Stromal cell of bone marrow (primary cell): Measurements from ENCODE around the gene PDCD1.
A peak's percentile ranks its signal among the peaks of the same experiment; 100 is the strongest.
"Not testable (repeated sequence)": the region's sequence is repeated elsewhere in the genome, so short reads cannot be mapped to it uniquely, and the experiment has no call there.

Experiments
- DNase-seq: peaks from one replicate; pipeline ENCODE4 v3.0.0-alpha.2; 2012; ENCODE audit warnings: low read depth

The PDCD1 gene

DNA sequence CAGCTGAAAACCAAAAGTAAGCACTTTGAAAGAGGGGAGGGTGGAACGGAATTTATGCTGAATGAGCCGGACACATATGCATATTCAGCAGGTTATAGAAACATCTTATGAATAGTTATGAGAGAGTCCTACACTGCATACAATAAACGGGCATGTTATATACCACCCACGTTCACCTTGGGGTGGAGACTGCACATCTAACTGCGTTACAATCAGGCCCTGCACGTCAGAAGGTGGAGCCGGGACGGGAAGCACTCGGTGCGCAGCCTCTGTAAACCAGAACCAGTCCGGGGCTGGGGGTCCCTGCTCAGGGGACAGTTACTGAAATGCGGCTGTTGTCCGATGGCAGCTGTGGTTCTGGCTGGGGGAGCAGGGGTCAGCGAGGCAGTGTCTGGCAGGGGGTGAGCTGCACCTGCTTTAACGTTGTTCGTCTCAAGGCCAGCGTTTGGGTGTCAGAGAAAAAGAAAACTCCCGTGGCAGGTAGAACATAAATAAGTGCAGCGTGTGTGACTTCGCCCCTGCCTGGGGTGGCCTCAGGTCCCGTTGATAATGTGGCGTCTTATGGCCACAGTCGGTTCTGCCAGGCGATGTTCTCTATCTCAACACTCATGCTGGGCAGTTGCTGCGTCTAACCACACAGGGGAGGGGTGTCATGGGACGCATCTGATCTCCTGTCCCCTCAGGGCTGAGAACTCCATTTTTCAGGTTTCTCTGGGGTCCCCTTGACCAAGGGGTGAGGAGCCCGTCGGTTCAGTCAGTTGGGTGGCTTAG is 24.8 kb downstream of the PDCD1 start:
- DNase-seq = not testable (repeated sequence)

DNA sequence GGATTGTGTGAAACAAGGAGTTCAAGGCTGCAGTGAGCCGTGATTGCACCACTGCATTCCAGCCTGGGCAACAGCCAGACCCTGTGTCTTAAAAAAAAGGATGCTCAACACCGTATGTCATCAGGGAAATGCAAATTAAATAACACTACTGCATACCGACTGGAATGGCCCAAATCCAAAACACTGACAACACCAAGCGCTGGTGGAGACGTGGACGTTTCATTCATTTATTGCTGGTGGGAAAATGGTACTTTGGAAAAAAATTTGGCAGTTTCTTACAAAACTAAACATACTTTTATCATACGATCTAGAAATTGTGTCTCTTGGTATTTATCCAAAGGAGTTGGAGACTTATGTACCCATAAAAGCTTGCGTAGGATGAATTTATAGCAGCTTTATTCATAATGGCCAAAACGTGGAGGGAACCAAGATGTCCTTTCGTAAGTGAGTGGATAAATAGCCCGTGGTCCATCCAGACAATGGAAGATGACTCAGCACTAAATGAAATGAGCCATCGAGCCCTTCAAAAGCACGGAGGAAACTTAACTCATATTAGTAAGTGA is 25.5 kb downstream of the PDCD1 start:
- DNase-seq = peak; percentile 35

DNA sequence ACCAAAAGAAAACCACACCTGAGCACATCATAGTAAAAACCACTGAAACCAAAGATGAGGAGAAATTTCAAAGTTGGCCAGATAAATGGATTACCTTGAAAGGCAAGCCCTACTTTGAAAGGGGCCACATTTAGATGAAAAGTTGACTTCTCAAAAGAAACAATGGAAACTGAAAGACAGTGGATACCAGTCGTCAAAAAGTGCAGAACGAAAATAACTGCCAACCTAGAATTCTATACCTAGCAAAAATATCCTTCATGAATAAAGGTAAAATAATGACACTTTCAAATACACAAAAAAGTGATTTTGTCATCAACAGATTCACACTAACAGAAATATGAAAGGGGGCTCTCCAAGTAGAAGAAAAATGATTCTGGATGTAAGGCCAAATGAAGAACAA is 31.3 kb downstream of the PDCD1 start:
- DNase-seq = no peak

DNA sequence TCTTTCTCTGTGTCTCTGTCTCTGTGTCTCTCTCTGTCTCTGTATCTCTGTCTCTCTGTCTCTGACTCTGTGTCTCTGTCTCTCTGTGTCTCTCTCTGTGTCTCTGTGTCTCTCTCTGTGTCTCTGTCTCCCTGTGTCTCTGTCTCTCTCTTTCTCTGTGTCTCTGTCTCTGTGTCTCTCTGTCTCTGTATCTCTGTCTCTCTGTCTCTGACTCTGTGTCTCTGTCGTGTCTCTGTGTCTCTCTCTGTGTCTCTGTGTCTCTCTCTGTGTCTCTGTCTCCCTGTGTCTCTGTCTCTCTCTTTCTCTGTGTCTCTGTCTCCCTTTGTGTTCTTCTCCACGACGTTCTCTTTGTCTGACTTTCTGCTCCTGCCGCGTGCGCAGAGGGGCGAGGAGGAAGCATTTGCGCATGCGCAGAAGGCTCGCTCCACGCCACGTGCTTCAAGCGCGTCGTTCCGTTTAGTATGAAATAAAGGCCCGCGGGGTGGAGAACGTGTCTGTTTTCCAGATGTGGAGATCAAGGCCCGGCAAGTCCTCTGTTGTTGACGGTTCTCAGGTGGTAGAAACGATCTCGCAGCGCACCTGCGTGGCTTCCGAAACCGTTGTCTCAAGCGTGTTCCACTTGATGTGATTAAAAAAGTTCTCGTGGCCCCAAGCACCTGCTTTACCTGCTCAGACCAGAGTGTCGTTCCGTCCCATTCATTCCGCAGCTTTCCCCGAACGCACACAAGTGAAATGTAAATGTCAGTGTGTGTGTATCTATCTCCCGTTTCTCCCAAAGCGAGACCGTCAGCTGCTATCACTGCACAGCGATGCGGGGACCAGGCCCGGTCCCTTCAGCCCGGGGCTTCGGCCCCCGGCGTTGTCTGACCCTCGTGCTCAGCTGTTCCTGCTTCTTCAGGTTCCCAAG is 34.9 kb downstream of the PDCD1 start:
- not testable (repeated sequence) for DNase-seq

DNA sequence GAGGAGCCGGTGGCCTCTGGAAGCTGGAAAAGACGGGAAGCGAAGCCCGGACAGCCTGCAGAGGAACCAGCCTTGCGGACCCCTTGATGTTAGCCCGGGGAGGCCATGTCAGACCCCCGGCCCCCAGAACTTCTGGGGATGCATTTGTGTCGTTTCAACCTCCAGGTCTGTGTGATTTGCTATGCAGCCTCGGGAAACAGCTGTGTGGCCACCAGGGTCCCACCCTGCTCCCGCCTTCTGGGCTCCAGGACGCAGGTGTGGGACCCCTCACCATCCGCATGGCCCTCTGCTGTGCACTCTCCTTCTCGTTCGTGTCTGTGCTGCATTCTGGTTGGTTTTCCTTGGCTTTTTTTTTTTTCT is 36.5 kb downstream of the PDCD1 start:
- no peak for DNase-seq

DNA sequence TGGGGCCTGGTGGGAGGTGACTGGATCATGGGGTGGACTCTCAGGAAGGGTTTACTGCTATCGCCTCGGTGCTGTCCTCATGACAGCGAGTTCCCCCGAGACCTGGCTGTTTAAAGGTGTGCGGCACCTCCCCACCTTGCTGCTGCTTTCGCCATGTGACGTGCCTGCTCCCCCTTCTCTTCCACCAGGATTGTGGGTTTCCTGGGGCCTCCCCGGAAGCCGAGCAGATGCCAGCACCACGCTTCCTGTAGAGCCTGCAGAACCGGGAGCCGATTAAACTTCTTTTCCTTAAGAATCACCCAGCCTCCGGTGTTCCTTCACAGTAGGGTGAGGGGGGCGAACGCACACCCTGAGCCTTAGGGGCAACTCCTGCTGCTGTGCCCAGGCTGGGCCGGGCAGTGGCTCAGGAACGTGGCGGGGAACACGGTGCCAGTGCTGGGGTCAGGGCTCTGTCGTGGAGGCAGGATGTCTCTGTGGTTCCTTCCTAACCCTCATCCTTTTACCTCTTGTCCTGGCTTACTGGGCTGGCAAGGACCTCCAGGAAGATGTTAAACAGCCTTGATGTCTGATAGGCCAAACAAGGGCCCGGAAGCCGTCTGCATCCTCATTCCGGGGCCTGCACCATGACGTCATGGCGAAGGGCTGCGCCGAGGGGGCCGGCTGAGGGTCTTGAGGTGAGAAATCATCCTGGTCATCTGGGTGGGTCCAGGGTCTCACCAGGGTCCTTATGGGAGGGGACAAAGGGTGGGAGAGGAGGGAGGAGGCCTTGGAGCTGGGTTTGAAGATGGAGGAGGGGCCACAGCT is 37.0 kb downstream of the PDCD1 start:
- no peak for DNase-seq

DNA sequence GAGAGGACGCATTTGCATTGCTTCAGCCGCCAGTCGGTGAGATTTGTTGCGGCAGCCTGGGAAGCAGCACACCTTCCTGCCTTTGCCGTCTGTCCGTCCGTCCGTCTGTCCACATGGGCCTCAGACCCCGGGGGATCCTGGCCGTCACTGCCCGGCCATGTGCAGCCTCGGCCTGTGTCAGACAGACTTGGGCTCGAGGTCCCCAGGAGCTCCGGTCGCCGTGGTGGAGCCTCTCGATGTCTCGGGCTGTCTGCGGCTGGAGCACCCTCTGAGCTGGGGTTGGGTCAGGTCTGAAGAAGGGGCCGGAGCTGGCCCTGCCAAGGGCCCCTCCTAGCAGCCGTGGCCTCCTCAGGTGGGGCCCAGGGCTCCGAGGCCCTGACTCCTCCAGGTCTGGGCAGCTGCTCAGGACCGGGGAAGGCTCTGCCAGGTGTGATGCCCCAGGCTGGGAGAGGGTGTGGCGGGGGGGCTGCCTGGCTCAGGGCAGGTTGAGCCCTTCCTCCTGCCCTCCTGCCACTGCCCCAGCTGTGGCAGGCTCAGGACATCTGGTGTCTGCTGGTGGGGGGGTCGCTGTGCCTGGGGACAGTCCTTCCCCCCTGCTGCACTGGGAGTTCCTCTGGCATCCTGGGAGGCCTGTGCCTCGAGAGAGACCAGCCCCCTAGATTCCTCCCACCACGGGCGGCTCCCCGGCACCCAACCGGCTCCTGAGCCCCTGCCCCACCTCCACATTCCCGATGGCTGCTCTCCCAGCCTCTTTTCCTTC is 37.9 kb downstream of the PDCD1 start:
- no peak for DNase-seq

DNA sequence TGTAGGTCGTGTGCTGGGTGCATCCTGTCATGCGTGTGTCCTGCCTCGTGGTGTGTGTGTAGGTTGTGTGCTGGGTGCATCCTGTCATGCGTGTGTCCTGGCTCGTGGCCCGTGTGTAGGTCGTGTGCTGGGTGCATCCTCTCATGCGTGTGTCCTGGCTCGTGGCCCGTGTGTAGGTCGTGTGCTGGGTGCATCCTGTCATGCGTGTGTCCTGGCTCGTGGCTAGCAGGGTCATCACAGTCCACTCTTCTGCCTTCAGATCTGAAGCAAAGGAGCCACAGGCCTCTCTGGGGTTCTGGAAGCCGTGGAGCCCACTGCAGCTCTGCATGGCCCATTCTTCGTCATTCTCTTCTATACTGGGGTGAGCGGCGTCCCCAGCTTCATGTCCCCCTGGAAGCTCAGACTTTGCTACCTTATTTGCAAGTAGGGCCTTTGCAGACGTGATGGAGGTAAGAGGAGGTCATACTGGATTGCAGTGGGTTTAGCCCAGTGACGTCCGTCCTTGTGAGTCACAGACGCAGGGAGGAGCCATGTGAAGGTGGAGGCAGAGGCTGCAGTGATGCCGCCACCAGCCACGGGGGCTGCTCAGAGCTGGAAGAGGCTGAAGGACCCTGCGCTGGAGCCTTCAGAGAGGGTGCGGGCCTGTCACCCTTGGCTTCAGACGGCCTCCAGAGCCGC is 38.6 kb downstream of the PDCD1 start:
- not testable (repeated sequence) for DNase-seq

DNA sequence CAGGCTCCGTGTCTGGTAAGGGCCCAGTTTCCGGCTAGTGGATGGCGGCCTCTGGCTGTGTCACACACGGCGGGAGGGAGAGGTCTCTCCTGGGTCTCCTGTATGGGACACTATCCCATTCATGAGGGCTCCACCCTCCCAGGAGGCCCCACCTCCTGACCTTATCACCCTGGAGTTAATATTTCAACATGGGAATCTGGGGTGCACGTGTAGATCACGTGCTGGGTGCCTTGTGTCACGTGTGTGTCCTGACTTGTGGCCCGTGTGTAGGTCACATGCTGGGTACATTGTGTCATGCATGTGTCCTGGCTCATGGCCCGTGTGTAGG is 39.8 kb downstream of the PDCD1 start:
- no peak for DNase-seq

DNA sequence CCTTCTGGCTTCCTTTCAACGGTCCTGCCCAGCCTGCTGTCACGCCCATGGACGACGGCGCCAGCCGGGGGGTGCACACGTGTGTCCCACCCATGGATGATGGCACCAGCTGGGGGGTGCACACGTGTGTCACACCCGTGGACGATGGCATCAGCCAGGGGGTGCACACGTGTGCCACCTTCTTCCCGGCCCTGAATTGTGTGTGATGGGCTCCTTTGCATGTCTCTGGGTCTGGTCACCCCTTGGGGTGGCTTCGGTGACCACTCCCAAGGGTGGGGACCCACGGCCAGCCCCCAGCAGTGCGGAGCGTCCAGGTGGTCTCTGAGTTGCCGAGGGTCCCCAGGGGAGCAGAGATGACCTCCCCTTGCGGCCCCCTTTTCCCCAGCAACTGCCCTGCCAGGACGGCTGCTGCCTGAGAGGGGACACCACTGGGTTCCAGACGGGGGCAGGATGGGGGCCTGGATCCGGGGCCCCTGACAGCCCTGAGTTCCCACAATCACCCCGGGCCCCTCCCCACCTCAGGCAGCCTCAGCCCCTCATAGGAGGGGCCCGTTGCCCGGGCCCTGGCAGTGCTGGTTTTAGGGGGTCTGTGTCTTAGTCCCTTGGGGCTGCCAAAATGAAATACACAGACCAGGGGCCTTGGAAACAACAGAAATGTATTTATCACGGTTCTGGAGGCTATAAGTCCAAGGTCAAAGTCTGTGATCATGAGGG is 40.3 kb downstream of the PDCD1 start:
- DNase-seq = no peak

DNA sequence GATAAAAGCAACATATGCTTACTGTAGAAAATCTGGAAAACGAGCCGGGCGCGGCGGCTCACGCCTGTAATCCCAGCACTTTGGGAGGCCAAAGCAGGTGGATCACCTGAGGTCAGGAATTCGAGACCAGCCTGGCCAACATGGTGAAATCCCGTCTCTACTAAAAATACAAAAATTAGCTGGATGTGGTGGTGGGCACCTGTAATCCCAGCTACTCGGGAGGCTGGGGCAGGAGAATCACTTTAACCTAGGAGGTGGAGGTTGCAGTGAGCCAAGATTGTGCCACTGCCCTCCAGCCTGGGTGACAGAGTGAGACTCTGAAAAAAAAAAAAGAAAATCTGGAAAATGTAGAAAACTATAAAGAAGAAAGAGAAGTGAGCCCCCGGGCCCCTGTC is 40.9 kb downstream of the PDCD1 start:
- DNase-seq = not testable (repeated sequence)

DNA sequence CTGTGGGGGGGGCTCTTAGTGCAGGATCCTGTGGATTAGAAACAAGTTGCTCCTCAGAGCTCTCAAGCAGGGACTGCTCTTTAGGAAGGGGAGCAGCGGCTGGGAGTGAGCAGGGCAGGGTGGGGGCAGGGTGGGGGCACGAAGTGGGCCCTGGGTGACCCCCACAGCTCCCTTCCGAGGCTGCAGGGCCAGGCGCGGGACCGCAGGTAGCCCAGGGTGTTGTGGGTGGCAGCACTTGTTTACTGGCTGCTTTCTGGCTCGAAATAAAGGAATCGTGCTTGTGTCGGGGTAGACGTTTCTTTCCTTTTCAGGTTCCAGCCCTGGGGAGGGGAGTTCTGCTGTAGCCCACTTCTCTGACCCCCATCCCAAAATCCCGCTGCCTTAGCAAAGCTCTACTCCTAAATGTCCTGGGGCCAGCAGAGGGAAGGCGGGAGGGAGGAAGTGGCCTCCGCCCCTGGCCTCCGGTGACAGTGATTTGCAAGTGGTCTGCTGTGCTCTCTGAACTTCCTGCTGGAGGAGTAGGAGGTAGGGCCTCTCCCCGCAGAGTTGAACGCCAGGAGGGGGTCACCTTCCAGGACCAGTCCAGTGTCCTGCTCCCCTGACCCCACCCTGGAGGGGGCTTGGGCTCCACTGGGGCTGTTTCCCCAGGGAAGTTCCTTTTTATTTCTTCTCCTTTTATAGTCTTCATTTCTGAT is 41.4 kb downstream of the PDCD1 start:
- no peak for DNase-seq

DNA sequence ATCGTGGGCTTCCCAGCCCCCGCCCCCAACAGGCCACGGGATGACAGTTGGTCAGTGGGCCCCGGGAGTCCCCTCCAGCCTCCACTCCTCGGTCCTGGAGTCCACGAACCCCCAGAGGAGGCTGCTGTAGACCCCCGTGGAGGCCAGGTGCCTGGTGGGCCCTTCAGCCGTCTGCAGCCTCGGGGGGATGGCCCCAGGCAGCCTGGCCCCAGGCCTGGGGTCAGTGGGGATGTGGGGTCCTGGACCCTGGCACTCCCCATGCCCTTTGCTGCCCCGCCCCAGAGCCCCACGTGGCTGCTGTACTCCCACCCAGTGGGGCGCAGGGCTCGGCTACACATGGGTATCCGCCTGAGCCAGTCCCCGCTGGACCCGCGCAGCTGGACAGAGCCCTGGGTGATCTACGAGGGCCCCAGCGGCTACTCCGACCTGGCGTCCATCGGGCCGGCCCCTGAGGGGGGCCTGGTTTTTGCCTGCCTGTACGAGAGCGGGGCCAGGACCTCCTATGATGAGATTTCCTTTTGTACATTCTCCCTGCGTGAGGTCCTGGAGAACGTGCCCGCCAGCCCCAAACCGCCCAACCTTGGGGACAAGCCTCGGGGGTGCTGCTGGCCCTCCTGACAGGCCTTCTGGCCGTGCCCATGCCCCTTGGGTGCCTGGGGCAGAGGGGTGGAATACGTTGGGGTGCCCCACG is 42.1 kb downstream of the PDCD1 start:
- no peak for DNase-seq

DNA sequence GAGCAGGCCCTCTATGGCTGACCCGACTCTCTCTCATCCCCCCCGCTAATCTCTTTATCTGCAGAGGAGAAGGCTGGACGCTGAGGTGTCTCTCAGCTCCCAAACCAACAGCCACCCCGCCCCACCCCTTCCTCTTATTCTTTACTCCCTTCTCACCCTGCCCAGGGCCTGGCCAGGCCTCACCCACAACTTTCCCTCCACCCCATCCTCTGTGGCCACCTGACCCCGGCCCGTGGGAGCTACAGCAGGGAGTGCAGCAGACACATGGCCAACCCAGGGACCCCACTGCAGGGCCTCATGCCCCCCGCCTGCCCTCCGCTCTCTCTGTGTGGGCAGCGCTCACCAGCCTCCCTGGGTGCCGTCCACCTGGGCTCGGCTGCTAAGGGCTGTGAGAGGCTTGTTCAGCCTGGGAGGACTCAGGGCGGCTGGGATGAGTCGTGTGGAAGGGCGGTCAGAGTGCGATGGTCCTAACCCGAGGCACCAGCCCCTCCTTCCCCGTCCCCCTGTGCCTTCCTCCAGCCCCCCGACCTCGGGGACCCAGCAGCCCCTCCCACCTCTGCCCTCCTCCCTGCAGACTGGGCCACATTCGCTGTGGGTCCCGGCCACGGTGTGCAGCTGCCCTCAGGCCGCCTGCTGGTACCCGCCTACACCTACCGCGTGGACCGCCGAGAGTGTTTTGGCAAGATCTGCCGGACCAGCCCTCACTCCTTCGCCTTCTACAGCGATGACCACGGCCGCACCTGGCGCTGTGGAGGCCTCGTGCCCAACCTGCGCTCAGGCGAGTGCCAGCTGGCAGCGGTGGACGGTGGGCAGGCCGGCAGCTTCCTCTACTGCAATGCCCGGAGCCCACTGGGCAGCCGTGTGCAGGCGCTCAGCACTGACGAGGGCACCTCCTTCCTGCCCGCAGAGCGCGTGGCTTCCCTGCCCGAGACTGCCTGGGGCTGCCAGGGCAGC is 42.9 kb downstream of the PDCD1 start:
- no peak for DNase-seq

DNA sequence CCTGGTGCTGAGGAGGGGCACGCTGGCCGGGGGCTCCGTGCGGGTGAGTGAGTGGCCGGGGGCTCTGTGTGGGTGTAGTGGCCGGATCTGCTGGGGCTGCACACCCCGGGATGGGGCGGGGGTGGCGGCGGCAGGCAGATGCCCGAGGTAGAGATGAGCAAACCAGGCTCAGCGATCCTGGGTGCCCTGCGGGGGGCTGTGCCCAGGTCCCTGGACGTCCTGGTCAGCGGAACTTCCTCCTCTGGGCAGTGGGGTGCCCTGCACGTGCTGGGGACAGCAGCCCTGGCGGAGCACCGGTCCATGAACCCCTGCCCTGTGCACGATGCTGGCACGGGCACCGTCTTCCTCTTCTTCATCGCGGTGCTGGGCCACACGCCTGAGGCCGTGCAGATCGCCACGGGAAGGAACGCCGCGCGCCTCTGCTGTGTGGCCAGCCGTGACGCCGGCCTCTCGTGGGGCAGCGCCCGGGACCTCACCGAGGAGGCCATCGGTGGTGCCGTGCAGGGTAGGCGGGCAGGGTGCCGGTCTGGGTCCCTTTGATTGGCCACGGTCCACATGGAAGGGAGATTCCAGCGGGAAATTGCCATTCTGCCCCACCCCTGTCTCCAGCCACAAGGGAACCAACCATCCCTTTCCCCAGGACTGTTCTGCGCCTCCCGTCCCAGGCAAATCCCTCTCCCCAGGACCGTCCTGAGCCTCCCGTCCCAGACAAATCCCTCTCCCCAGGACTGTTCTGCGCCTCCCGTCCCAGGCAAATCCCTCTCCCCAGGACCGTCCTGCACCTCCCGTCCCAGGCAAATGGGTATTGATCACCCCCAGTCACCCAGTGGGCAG is 43.8 kb downstream of the PDCD1 start:
- DNase-seq = no peak

DNA sequence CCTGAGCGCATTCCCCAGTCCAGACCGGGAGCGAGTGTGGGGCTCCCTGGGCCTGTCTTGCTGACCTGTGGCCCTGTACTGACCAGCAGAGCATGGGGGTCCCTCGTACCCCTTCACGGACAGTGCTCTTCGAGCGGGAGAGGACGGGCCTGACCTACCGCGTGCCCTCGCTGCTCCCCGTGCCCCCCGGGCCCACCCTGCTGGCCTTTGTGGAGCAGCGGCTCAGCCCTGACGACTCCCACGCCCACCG is 44.4 kb downstream of the PDCD1 start:
- DNase-seq = no peak

DNA sequence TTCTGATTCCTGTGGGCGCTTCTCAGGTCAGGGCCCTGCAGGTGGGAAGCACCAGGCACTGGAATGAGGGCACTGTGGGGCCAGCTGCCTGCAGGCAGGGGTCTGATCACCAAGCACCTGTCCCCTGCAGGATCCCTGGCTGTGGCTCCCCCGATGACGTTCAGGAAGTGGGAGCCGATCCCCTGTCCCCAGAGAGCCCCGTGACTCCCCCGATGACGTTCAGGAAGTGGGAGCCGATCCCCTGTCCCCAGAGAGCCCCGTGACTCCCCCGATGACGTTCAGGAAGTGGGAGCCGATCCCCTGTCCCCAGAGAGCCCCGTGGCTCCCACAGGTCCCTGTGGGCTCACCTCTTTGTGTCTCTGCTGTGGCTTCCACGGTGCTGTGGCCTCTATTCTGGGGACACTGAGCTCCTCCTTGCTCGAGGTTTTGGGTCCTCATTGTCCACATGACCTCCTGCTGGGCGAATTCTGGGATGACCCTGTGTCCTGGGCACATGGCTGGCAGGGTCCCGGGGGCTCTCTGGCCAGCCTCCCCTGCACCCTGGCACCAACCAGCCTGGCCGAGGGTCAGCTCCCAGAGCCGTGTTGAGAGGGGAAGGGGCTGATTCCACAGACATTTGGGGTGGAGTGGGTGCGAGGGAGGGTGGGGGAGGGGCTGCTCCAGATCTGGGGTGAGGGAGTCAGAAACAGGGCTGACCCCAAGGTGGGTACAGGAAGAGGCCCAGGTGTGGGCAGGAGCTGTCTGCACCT is 44.9 kb downstream of the PDCD1 start:
- DNase-seq = no peak
